Stimulated activated CD8-positive, alpha-beta memory T cell treated with anti-CD3 and anti-CD28 coated beads, Interleukin-7, amount 100 ng/mL, for 48 hours (primary cell): ENCODE results near the gene PDE8A.

Source experiments
- DNase-seq, 2 donors: peaks; one replicate each; pipeline ENCODE4 v3.0.0-alpha.2; 2020; ENCODE audit warnings: low read depth in 1 of 2; ENCODE audit errors: extremely low read depth in 1 of 2

The PDE8A gene

DNA sequence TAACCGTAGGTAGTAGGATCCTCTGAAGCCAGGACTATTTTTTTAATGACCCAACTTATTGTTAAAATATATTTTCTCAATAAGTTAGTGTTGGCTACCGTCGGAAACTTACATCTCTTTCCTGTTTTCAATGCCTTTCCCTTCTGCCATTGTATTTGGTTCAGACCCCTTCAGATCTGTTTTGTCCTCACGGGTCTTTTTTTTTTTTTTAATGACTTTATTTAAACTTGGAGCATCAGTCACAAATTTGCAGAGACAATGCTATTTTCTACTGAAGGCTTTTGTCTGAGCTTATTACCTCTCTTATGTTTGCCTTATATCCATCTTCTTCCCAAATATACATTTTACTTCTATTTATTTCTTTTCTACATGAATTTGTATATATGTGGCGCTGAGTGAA, 47.6 kb downstream of the PDE8A start:
- no peak for DNase-seq

GRCh38 chr15:85030301-85030929, 48.8 kb downstream of the PDE8A start:
- no peak for DNase-seq

GRCh38 chr15:85031086-85031943, 49.7 kb downstream of the PDE8A start:
- no peak for DNase-seq

DNA sequence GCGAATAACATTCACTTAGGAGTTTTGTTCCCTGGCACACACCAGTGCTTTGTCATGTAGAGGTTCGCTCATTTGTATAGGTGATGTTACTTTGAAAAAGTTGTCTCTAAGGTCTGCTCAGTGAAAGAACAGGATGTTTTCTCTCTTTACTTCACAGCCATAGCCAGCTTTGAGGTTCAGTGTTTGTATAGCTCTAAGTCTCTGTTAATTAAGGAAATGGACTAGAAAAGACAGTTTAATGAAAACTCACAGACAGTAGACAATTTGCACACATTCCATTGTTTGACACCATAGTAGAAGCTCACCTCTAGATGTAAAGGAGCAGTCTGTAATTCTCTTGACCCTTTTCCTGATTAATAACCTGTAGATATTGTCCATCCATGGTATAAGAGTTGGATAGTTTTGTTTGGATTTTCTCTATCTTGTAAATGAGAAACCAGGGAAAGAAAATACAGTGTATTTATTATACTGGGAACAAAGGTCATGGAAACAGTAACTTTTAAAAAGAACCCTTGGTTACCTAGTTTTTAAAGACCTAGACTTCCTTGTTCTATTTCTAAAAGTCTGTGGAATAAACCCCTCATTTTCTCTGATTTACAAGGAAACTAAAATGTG, 50.4 kb downstream of the PDE8A start:
- DNase-seq, result no peak

DNA sequence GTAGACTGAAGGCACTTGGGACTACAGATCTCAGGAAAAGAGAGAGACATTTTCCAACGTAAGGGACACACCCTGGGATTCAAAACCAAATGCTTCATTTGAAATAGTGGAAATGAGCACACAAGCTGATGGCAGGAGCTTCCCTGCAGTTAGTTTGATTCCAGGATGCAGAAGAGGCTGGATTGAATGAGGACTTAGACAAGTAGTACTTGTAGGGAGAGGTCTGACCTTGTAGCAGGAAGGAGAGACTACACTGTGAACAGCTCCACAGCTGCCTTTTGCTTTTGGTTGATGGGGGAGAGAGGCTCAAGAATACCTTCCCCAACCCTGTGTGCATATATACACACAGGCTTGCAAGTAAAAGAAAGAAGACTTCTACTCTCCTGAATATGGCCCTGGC, 51.5 kb downstream of the PDE8A start:
- DNase-seq, result no peak

DNA sequence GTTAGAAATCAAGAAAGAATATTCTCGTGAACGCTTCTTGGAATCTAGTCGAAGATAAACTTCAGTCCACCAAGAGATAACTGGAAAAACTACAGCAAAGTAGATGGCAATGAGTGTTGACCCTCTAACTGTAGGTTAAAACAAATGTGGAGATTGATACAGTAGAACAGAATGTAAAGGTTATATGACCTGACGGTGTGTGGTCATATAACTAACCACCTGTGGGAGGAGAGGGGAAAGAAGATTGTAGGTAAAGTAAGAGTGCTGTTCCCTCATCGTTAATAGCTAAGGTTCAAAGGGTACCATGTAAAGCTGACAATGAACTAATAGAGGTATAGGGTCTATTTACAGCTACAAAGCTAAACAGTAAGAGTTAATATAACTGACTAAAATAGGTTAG, 52.6 kb downstream of the PDE8A start:
- DNase-seq, result no peak

DNA sequence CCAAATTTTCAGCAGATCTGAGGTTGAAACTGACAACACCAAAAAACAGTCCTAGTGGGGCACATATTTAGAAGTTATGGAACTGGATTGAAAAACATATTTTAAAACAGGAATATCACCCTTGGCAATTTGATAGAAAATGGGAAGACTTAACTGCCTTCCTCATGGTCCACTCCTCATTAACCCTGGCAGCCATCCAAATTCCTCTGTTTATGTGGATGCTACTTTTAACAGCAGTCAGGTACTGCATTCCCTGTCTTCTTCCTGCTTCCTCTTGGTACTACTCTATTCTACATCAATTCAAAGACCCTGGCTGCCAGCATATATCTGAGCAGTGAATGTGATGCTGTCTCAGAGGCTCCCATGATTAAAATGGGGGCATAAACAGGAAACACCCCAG, 54.3 kb downstream of the PDE8A start:
- DNase-seq, result no peak

DNA sequence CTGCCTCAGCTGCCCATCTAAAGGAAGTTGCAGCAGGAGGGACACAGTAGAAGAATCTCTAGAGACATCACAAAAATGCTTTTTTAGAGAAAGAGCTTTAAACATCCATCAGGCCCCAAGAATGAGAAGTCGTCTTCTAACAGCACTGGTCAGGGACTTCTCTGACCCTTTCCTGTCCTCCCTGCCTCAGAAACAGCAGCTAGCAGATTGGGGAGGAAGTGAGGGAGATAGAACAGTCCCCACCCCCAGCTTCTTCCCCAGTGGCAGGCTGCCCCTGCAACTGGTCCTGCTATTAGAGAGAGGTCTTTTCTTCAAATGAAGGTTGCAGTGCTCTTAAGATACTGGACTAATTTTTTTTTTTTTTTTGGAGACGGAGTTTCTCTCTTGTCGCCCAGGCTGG, 55.1 kb downstream of the PDE8A start:
- DNase-seq, result no peak

- DNase-seq, result no peak
These were observed 56.0 kb downstream of the PDE8A start for GRCh38 chr15:85037641-85038040.

GRCh38 chr15:85041230-85041629, 59.6 kb downstream of the PDE8A start:
- DNase-seq, result no peak

DNA sequence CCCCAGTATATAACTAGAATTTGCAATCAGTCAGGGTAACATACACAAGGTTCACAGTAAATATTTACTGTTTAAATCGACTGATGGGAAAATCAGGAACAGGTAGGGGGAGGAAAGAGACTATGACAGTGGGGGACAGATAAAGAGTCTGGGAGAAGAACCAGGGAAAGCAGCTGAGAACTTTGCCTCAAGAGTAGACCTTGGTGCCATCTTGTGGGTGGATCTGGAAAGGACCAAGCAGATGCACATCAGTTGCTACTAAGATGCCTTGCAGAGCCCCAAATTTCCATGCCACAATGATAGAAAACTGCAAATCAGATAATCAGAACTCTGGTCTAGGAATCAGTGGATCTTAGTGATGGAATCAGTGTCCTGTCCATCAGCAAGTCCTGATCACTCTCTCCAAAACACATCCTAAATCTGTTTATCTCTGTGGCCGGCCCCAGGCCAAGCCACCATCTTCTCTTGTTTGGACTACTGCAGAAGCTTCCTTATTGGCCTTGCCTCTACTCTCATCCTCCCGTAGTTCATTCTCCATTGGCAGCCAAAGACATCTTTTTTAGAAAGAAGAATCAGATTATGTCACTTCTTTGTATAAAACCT, 62.7 kb downstream of the PDE8A start:
- no peak for DNase-seq

GRCh38 chr15:85044894-85045293, 63.2 kb downstream of the PDE8A start:
- DNase-seq, result no peak

DNA sequence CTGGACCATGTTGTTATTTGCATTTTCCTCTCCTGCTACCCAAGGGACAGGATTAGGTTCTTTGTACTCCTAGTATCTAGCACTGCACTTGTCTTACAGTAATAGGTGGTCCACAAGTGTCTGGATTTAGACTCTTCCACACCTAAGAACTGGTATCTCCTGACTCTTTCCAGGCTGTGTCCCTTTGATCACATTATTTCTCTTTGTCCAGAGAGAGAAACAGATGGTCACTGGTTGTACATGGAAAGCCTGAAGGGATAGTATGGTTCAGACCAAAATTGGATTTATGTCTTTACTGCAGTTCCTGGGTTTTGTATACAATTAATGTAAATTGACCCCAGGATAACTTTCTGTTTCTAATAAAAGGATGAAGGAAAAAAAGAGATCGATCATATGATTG, 64.0 kb downstream of the PDE8A start:
- DNase-seq, result no peak

GRCh38 chr15:85047271-85047948, 65.8 kb downstream of the PDE8A start:
- DNase-seq, result no peak

- no peak for DNase-seq
These were observed 66.8 kb downstream of the PDE8A start for GRCh38 chr15:85048430-85048829.

GRCh38 chr15:85049805-85050204, 68.1 kb downstream of the PDE8A start:
- DNase-seq, result no peak

DNA sequence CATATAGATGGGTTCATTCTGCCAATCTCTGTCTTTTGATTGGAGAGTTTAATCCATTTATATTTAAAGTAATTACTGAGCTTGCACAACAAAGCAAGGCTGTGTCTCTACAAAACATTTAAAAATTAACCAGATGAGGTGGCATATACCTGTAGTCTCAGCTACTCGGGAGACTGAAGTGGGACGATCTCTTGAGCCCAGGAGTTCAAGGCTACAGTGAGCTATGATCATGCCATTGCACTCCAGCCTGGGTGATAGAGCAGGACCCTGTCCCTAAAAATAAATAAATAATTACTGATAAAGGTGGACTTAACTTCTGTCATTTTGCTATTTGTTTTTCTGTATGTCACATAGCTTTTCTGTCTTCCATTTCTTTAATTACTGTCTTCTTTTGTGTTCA, 78.1 kb downstream of the PDE8A start:
- DNase-seq, result no peak

DNA sequence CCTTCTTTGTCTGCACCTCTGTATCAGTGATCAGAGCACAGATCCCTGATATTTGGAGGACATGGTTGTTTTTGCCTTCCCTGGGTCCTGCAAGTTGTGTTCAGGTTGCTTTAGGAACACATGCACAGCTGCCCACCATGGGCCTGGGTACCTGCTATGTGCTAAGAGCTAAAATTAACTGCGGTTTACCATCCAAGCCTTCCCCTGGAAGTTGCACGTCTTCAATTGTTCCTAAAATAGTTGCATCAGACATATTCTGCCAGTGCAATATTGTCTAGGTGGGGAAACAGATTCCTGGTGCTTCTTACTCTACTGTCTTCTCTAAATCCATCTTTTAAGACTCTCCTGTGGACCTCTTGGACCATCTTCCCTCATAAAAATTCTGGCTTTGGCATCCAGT, 80.9 kb downstream of the PDE8A start:
- DNase-seq, result no peak

- no peak for DNase-seq
These were observed 81.4 kb downstream of the PDE8A start for GRCh38 chr15:85063088-85063487.

- DNase-seq, result no peak
These were observed 81.9 kb downstream of the PDE8A start for GRCh38 chr15:85063522-85064079.

DNA sequence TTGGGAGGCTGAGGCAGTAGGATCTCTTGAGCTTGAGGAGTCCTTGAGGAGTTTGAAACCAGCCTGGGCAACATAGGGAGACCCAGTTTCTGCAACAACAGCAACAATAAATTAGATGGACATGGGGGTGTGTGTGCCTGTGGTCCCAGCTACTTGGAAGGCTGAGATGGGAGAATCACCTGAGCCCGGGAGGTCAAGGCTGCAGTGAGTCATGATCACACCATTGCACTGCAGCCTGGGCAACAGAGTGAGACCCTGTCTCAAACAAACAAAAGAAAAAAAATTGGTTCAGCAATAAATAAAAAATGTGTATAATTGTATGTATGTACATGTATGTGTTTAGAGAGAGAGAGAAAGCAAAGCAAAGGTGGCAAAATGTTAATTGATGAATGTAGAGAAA, 83.1 kb downstream of the PDE8A start:
- DNase-seq, result no peak
